HG03066 (cell line): ENCODE measurements around the gene KRT40.
"Not testable (repeated sequence)": the region's sequence is repeated elsewhere in the genome, so short reads cannot be mapped to it uniquely, and the experiment has no call there.

Source experiments
- ATAC-seq: cut with Tn5 transposase; IDR thresholded peaks from one replicate; pipeline ENCODE4 v1.9.1; 2021; ENCODE audit warnings: low read depth; ENCODE audit not compliant: unreplicated experiment

The KRT40 gene

DNA sequence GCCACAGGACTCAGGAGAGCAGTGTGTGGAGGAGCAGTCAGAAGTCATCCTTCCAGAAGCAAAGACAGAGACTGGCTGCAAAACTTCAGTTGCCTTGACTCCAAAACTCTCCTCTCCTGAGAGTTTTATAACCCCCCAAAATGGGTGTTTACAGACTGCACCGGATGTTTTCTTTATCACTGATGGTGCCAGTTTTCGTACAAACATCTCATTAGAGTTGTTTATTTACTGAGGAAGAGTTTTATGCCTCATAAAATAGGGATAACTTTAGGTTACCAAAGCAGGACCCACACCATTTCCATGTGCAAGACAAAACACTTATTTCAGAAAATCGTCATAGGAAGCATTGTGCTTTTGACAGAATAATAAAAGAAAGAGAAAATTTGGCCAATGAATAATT lies at the start of gene KRT40:
TSS of gene KRT40 (minus strand) at position 101 of the 400 bp plus-strand sequence. CDS start at position 48, 53 bp downstream.
- ATAC-seq: no peak

DNA sequence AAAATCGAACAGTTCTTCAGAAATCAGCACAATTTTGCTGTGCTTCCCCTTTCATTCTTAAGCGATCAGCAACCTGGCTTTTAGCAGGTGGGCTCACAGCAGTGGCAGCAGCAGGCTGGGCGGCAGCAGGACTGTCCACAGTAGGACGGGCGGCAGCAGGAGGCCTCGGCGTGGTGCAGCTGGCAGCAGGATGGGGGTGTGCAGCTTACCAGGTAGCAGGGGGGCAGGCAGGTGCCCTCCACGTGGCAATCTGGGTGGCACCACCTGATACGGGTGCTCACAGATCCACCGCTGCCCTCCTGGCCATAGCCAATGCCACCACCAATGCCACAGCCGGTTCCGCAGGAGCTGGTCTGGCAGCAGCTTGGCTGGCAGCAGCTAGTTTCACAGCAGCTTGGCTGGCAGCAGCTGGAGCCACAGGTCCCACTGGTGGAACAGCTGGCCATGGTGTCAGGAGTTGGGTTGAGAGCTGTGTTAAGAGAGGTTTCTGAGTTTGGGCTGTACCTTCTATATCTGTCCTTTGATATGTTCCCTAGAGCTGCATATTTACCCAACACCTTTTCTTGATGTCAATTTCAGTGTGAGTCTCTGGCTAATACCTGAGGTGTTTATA lies 45.6 kb upstream of the KRT40 start, which contains the start of gene KRTAP1-4:
TSS of gene KRTAP1-4 (minus strand) at position 563 of the 613 bp plus-strand sequence. CDS start at position 446, 117 bp downstream.
- no peak for ATAC-seq

DNA sequence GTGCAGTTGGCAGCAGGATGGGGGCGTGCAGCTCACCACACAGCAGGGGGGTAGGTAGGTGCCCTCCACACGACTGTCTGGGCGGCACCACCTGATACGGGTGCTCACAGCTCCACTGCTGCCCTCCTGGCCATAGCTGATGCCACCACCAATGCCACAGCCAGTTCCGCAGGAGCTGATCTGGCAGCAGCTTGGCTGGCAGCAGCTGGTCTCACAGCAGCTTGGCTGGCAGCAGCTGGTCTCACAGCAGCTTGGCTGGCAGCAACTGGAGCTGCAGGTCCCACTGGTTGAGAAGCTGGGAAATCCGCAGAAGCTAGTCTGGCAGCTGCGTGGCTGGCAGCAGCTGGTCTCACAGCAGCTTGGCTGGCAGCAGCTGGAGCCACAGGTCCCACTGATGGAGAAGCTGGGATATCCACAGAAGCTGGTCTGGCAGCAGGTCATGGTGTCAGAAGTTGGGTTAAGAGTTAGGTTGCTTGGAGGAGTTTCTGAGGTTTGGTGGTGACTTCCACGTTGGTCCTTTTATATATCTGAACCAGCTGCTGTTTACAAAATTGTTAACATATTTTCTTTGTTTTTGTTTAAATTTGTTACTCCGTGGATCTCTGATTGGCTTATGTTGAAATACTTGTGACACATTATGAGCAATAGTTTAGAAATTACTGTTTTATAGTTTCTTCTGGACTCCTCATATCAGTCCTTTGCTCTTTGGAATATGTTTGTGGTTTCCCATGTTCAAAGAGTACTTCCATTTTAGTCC lies 42.8 kb upstream of the KRT40 start, which contains the start of gene KRTAP1-5:
TSS of gene KRTAP1-5 (minus strand) at position 494 of the 757 bp plus-strand sequence. CDS start at position 441, 53 bp downstream.
- ATAC-seq: no peak

DNA sequence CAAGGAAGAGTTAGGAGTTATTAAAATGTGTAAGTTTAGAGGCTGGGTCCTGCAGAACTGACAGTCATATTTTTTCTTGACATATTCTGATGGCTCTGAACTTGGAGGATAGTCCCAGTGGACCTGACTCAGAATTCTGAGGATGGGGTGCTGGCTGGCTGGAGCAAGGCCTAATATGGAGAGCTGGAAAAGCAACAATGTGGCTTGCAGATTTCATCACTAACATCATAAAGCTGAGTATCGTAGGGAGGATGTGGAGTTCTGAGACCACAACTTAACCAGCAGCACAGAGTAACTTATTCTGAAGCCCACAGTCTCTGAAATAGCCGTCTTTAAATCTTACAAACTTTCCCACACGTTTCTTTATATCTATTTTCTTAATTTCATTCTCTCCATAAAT lies 40.6 kb upstream of the KRT40 start:
- no peak for ATAC-seq

DNA sequence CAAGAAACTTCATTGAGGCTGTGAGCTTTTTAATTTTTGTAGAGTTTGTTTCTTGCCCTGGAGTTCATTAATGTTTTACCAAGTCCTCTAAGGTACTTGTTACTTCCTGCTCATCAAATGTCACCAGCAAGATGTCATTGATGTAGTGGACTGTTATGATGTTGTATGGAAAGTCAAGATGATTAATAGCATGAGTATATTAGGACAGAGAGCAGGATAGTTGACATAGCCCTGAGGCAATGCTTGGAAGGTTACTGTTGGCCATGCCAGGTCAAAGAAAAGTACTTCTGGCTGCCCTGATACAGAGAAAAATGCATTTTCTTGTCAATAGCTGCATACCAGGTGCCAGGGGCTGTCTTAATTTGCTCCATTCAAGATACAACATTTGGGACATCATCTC lies 36.2 kb upstream of the KRT40 start:
- no peak for ATAC-seq

DNA sequence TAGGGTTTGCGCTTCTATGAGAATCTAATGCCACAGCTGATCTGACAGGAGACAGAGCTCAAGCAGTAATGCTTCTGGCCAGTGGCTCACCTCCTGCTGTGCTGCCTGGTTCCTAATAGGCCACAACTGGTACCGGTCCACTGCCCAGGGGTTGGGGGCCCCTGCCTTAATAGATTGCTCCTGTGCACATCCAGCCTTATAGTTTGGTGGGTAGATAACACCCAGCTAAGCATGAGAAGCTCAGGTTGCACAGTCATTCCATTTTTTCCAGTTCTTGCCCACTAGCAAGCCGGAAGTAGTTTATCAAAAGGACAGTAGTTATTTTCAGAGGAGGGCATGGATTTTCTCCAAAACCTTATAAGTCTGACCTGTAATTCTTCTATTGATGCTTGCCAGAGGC lies 35.3 kb upstream of the KRT40 start:
- ATAC-seq: no peak

DNA sequence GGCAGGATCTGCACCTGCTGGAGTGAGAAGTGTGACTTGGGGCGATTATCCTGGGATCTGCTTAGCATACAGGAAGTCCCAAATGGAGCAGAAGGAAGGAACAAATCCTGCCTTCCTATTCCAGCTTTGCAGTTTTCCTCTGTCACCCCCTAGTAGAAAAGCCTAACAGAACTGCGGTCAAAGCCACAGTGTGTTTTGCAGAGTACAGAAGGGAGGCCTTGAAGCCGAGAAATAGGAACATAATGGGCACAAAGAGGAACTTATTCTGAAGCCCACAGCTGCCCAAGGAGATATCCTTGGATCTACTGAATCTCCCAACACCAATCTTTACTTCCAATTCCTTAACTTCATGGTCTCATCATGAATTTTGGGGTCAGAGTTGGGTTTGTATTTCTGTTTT lies 34.4 kb upstream of the KRT40 start:
- no peak for ATAC-seq

DNA sequence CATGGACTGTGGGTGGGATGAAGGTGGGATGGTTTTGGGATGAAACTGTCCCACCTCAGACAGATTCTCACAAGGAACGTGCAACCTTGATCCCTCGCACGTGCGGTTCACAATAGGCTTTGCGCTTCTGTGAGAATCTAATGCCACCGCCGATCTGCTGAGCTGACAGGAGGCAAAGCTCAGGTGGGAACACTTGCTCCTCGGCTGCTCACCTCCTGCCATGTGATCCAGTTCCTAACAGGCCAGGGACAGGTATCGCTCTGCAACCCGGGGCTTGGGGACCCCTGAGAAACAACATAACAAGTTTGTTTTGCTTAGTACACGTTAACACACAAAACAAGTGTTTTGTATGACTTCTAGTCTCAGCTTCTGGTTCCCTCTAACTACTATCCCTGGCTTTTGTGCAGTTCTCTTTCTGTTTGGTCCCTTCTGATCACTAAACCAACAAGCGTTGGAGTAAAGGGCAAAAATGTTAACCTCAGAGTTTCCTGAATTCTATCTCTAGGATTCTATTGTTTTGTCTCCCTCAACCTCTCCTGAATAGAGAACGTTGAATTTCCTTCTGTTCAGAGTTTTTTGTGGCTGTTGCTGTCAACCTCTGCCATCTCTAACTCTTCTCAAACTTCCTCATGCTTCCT lies 32.6 kb upstream of the KRT40 start:
- no peak for ATAC-seq

DNA sequence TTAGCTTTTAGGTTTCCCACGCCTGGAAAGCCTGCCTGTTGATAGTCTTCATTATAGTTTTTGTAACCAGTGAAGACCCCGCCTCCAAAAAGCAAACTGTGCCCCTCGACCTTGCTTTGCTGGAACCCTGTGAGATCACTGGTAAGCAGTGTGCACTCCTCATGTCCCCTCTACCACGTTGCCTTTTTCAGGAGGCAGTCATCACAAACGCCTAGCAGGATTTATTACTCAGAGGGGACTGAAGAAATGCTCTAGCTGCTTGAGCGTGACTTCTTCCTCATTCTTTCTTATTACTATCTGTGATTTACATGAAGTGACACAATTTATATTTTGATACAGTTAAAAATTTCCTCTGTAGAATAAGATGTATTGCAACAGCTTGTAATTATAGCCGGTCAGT lies 31.3 kb upstream of the KRT40 start:
- no peak for ATAC-seq

DNA sequence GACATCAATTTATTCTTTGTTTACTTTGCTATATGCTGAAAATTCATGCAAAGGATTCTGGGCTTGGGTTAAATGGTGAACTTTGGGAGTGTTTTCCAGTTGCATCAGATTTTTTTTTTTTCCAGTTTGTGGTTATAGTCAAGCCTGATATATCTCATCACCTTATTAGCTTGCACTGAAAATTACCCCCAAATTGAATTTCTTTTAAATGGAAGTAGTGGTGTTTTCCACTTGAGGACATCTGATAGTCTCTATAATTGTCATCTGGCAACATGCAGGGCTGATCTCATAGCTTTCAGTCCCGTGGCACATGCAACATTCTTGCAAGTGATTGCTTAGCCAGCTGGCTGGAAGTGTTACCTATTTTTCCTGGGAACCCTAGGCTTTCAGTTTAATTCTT lies 29.5 kb upstream of the KRT40 start:
- no peak for ATAC-seq

DNA sequence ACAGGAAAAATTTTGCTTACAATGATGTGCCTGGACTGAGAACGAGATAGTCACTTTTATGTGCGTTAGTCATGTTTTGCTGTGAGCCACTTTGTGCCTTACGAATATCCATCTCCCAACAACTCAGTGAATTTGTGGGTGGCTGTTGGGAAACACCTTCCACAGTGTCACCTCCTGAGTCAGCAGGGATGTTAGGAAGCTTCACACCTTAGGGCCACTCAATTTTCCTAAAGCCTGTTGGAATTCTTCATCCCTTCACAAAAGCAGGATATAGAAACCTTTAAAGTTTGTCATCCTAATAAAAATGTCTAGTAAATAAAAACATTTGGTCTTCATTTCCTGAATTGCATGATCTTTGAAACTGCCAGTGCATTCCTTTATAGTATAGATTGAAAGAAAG lies 29.1 kb upstream of the KRT40 start:
- ATAC-seq: no peak

DNA sequence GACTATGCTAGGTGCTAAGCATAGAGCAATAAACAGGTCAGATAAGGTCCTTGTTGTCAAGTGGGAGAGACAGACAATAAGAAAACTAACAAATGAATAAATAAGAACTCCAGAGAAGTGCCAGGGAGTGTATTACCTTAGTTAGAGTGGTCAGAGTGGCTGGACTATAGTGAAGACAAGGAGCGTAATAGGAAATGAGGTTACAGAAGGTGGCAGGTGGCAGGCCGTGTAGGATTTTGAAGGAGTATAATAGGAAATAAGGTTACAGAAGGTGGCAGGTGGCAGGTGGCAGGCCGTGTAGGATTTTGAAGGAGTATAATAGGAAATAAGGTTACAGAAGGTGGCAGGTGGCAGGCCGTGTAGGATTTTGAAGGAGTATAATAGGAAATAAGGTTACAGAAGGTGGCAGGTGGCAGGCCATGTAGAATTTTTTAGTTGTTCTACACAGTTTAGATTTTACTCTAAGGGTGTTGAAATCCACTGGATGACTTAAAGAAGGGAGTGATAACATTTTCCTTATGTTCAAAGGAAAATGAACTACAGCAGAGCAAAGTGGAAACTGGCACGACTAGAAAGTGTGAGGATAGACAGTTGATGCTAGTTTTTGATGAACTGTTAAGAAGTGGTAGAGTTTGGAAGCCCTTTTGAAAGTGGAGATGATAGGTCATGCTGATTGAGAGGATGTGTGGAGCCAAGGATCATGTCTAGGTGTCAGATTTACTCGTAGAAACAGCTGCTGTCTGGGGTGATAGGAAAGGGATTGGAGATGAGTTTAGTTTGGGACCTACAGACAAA lies 28.4 kb upstream of the KRT40 start:
- no peak for ATAC-seq

DNA sequence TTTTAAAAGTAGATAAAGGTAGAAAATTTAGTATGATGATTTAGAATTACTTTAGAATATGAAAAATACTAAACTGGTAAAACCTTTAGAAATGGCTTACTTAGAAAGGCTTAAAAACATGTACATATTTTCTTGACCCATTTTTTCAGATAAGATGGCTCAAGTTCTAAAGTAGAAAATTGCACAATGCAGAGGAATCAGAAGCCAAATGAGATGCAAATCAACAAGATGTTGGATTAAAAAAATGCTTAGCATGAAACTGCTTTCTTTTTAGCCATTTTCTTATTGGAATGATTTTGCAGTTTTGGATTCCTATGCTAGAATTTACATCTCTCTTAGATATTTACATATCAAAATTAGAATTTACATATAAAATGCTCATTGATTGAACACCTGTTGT lies 26.3 kb upstream of the KRT40 start:
- ATAC-seq: no peak

DNA sequence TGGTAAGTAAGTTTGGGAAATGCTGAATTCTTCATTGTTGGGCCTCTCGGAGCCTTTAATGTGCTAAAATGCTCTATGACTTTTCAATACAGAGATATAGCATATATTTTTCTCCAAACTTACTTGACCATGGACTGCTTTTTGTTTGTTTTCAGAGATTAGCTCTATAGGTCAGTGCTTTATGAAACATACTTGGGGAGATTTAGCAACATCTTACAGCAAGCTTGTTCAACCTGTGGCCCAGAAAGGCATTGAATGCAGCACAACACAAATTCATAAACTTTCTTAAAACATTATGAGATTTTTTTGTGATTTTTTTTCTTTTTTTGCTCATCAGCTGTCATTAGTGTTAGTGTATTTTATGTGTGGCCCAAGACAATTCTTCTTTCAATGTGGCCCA lies 25.8 kb upstream of the KRT40 start:
- no peak for ATAC-seq

DNA sequence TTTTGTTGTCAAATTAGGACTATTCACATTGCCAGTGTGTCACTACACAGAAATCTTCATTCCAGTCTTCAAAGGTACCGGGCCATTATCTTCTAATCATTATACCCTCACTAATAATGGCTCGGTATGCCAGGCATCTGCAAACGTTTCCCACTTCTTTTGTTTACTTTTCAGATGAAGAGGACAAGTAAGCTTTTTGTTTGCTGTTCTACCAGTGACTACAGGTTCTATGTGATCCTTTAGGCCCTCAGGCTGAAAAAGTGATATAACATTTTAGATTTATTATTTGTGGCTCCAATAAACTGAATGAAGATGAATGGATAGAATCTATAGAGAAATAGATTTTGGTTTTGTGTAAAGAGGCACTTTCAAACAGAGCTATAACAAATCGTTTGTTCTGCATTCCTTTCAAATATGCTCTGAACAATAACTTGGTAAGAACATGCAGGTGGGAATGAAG lies 25.2 kb upstream of the KRT40 start:
- no peak for ATAC-seq

DNA sequence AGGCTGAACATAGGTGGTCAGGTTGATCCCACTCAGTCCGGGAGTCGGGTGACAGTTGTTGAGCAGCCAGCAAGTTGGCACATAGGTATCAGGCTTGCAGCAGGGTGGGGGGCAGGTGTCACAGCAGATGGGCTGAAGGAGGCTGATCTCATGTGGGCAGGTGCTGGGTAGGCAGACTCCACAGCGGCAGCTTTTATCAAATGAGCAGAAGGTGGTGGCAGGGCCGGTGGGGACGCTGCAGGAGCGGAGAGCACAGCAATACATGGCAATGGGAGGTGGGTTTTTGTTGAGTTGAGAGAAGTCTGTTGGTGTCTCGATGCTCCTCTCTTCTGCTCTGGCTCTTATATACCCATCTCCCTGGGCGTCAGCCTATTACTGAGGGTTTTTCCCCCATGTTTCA lies 24.7 kb upstream of the KRT40 start, which contains the start of gene KRTAP3-1:
TSS of gene KRTAP3-1 (minus strand) at position 318 of the 400 bp plus-strand sequence. CDS start at position 264, 54 bp downstream.
- ATAC-seq: no peak

DNA sequence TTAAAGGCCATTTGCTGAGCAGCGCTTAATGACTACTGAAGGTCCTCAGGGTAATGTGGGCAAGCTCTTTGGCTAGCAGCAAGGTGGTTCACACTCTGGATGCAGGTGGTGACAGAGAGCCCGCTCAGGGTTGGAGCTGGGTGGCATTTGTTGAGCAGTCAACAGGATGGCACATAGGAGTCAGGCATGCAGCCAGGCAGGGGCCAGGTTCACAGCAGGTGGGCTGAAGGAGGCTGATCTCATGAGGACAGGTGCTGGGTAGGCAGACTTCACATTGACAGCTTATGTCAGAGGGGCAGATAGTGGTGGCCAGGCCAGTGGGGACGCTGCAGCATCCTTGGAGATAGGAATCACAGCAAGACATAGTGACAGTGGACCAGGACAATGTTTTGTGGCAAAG lies 20.3 kb upstream of the KRT40 start:
- ATAC-seq: no peak

DNA sequence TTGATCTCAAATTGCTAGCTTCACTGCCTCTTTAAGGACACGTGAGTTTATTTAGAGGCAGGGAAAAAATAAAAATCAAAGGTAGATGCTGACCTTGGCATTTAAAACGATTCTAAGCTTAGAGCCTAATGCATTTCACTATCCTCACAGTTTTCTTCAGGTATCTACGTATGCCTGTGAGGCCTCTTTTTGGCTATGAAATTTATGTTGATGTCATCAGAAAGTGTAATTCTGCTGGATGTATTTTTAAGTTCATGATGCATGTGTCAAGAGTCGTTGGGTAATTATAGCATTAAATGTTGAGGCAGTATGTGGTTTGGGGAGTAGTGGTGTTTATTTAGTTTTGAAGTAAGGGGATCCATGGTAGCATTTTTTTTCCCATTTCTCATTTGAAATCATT lies 19.8 kb upstream of the KRT40 start:
- ATAC-seq: no peak

DNA sequence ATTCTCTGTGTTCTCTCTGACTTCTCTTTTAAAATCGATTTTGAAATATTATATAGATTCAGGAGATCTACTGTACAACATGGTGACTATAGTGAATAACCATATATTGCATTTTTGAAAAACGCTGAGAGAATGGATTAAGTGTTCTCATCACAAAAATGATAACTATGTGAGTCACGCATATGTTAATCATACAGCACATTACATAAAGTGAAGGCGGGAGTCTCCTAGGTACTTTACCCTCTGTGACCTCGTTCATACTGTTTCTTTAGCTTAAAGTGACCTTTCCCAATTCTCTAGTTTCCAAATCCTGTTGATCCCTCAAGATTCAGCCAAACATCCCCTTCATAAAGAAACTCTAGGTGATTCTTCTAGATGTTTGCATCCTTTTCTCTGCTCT lies 18.7 kb upstream of the KRT40 start:
- no peak for ATAC-seq

DNA sequence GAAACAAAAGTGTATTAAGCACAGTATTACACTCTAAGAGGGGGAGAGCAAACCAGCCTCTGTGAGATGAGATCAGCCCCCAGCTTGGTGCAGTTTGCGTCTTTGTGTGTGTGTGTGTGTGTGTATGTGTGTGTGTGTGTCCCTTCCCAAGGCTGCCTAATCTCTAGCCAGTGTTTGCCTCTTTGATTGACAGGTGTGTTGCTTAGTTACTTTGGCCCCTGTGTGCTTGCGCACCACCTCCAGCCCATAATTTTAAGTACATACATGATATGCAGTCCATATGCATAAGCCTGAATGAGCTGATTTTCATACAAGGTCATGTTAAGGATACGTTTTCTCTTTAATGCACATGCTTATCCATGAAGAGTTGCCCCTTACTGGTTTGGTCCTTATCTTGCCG lies 17.7 kb upstream of the KRT40 start:
- ATAC-seq: no peak

DNA sequence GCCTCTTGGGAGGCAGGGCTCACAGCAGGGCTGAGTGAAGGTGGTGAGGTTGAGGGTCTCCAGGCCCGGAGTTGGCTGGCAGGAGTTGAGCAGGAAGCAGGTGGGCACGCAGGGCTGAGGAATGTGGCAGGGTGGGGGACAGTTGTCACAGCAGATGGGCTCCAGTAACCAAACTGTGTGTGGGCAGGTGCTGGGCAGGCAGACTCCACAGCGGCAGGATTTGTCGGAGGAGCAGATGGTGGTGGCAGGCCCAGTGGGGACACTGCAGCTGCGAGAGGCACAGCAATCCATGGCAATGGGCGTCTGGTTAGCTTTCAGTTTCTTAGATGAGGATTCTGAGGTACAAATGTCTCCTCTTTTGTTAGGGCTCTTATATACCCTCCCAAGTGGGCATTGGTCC lies 15.4 kb upstream of the KRT40 start, which contains the start of gene KRTAP3-2:
TSS of gene KRTAP3-2 (minus strand) at position 344 of the 400 bp plus-strand sequence. CDS start at position 291, 53 bp downstream.
- ATAC-seq: not testable (repeated sequence)
